NCI-H146 (cell line): ENCODE measurements around the gene RAB8A.
"Not testable (repeated sequence)": the region's sequence is repeated elsewhere in the genome, so short reads cannot be mapped to it uniquely, and the experiment has no call there.

Experiments used
- DNase-seq: peaks from one replicate; lab custom pipeline; 2025; lab: John Stamatoyannopoulos, UW

The RAB8A gene

GRCh38 chr19:16178866-16179265, 67.2 kb downstream of the RAB8A start:
- not testable (repeated sequence) for DNase-seq

- no peak for DNase-seq
Observed at GRCh38 chr19:16180611-16181010, 68.9 kb downstream of the RAB8A start.
